Activated T-cell treated with anti-CD3 and anti-CD28 coated beads, Interleukin-2, amount 50 U/mL, for 24 hours (primary cell): ENCODE results near the gene TMTC1.

ENCODE experiments used
- DNase-seq: peaks from one replicate; pipeline ENCODE4 v3.0.0-alpha.2; 2020
- H3K27ac Mint-ChIP-seq: 2 replicates; pipeline ENCODE4 v1.8.0; 2020; ENCODE audit warnings: mild to moderate bottlenecking, mixed read lengths
- H3K27me3 Mint-ChIP-seq: 2 replicates; pipeline ENCODE4 v1.8.0; 2020; ENCODE audit warnings: mixed read lengths
- H3K36me3 Mint-ChIP-seq: 2 replicates; pipeline ENCODE4 v1.8.0; 2020; ENCODE audit warnings: low read depth, mixed read lengths
- H3K4me1 Mint-ChIP-seq: 2 replicates; pipeline ENCODE4 v1.8.0; 2020; ENCODE audit warnings: low read depth, mixed read lengths
- H3K4me3 Mint-ChIP-seq: 2 replicates; pipeline ENCODE4 v1.8.0; 2020; ENCODE audit warnings: mild to moderate bottlenecking, moderate library complexity, mixed read lengths
- H3K9me3 Mint-ChIP-seq: 2 replicates; pipeline ENCODE4 v1.8.0; 2020; ENCODE audit warnings: mixed read lengths

The TMTC1 gene

DNA sequence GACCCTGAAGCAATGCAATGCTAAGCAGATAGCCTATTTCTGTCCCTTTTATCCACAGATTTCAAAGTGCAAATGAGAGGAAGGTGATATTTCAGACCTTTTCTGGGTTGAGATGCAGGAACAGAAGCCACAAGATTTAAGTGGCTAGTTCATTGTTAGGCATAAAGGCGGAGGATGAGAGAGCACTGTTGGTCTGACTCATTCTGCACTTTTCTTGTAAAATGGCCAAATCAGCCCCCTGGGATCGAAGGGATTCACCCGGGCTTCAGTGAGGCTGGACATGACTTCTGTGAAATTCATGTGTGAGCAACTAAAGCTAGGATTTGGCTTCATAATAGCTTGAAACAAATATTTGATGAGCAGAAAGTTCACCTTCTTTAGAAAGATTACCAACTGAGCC is 184.4 kb downstream of the TMTC1 start:
- H3K4me3 Mint-ChIP-seq: no peak overlapping the region
- peaks cover 17% of the 10 kb centered on the region for H3K27me3 Mint-ChIP-seq
- H3K36me3 Mint-ChIP-seq: no peaks in the 10 kb centered on the region
- DNase-seq: no peak
- no peaks in the 10 kb centered on the region for H3K4me1 Mint-ChIP-seq
- no peaks in the 10 kb centered on the region for H3K9me3 Mint-ChIP-seq
- H3K27ac Mint-ChIP-seq: no peak overlapping the region

DNA sequence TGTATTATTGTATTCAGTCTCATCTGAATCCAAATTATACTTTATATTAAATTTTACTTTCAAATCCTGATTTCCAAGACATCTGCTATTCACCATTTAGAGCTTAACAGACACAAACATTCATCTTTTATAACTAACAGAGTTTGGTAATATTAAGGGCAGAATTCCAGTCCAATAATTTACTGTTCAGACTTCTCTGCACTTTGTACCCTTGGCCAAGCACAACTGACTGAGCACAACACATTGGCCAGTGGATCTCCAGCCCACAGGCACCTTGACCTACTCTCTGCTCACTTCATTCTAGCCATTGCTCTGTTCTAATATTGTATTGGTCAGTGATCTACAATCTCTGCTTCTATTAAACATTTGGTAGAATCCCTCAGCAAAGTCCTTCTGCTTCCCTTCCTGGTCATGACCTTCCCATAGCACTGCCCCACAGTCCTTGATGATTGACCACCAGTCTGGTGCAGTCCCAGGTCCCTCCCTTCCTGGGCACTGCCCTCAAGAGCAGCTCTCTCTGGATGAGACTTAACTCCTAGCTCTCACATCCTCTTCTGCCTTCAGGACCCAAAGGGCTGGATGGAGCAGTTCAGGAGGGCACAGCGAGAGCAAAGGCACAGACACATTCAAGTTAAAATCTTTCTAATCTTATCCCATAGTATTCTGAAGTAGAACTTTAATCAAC is 188.5 kb downstream of the TMTC1 start:
- Mint-ChIP-seq H3K27me3 (peaks cover 11% of the 10 kb centered on the region), H3K27ac (no peak overlapping the region), H3K4me1 (no peaks in the 10 kb centered on the region), H3K4me3 (no peak overlapping the region), H3K36me3 (no peaks in the 10 kb centered on the region), H3K9me3 (no peaks in the 10 kb centered on the region)
- no peak for DNase-seq

- H3K9me3 Mint-ChIP-seq: no peaks in the 10 kb centered on the region
- no peaks in the 10 kb centered on the region for H3K4me1 Mint-ChIP-seq
- peaks cover 22% of the 10 kb centered on the region for H3K27me3 Mint-ChIP-seq
These were observed 190.7 kb downstream of the TMTC1 start for GRCh38 chr12:29593001-29593400.

GRCh38 chr12:29591140-29592020 is 192.4 kb downstream of the TMTC1 start:
- H3K36me3 Mint-ChIP-seq: no peaks in the 10 kb centered on the region
- no peaks in the 10 kb centered on the region for H3K4me1 Mint-ChIP-seq
- H3K27me3 Mint-ChIP-seq: peaks cover 22% of the 10 kb centered on the region
- no peaks in the 10 kb centered on the region for H3K9me3 Mint-ChIP-seq
- H3K4me3 Mint-ChIP-seq: no peak overlapping the region
- no peak overlapping the region for H3K27ac Mint-ChIP-seq
- no peak for DNase-seq

More at GRCh38 chr12:29593001-29593400, 190.7 kb downstream of the TMTC1 start:
- Mint-ChIP-seq H3K27ac (no peak overlapping the region), H3K36me3 (no peaks in the 10 kb centered on the region), H3K4me3 (no peak overlapping the region)
- no peak for DNase-seq

DNA sequence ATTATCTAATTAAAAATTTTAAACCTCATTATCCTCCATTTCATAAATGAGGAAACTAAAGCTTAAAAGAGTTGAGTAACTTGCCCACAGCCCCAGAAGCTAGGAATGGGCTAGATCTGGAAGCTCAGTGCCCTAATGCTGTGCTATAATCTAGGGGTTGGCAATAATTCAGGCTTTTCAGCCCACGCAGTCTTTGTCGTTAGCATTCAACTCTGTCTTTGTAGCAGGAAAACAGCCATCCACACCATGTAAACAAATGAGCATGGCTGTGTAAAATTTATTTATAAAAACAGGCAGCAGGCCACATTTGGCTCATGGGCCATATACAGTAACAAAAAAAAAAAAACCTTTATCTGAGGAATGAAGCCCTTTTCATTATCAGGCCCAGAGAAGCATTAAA is 193.9 kb downstream of the TMTC1 start:
- no peaks in the 10 kb centered on the region for H3K9me3 Mint-ChIP-seq
- H3K4me1 Mint-ChIP-seq: no peaks in the 10 kb centered on the region
- H3K27ac Mint-ChIP-seq: no peak overlapping the region
- H3K4me3 Mint-ChIP-seq: no peak overlapping the region
- H3K36me3 Mint-ChIP-seq: no peaks in the 10 kb centered on the region
- DNase-seq: no peak
- peaks cover 19% of the 10 kb centered on the region for H3K27me3 Mint-ChIP-seq

DNA sequence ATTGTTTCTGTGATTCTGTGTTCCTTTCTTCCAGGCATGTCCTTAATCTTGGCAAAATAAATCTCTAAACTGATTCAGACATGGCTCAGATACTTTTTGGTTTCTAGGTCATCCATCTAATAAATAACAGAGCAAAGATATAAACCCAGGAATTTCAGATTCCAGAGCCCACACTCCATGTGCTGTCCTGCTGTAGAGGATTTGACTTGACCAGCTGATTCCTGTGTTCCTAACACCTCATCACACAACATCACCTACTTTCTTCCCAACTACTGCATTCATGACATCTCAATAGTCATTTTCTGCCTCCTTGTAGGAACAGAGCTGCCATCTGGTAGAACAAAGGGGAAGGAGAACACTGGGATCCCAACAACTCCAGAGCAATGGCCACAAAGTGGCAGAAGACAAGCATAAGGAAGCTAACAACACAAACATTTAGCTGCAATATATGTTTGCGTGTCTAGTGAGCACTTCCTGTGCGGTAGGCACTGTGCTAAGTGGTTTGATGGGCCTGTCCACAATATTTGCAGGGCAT is 194.4 kb downstream of the TMTC1 start:
- H3K27ac Mint-ChIP-seq: no peak overlapping the region
- H3K36me3 Mint-ChIP-seq: no peaks in the 10 kb centered on the region
- no peak for DNase-seq
- H3K4me1 Mint-ChIP-seq: no peaks in the 10 kb centered on the region
- H3K4me3 Mint-ChIP-seq: no peak overlapping the region
- peaks cover 19% of the 10 kb centered on the region for H3K27me3 Mint-ChIP-seq
- H3K9me3 Mint-ChIP-seq: no peaks in the 10 kb centered on the region

DNA sequence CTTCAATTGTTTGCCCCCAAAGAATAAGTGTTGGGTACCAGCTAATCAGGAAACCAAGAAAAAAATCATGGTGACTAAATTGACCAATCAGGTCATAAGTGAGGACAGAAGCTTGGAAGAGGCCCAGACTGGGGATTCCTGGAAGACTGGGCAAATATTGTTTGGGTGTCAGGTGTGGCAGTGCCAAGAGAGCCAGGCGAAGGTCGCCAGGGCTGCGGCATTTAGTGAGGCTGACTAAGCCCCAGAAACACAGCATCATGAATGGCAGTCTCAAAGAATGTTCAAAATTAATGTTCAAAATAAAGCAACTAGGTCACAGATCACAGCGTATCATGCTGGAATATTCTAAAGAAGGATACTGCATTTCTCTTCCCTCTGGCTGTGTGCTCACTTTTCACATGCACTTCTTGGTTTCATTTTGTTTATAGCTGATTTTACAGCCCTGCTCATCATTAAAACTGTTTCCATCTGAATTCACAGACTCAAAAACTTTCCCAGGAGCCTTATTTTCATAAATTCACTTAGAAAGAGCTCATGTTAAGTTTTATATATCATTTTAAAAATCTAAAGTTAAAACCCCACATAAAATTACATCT is 201.0 kb downstream of the TMTC1 start:
- peaks cover 4% of the 10 kb centered on the region for H3K4me1 Mint-ChIP-seq
- no peaks in the 10 kb centered on the region for H3K27me3 Mint-ChIP-seq
- H3K4me3 Mint-ChIP-seq: no peak overlapping the region
- H3K36me3 Mint-ChIP-seq: no peaks in the 10 kb centered on the region
- no peak for DNase-seq
- no peak overlapping the region for H3K27ac Mint-ChIP-seq
- no peaks in the 10 kb centered on the region for H3K9me3 Mint-ChIP-seq

- no peaks in the 10 kb centered on the region for H3K27me3 Mint-ChIP-seq
- peaks cover 4% of the 10 kb centered on the region for H3K4me1 Mint-ChIP-seq
- no peaks in the 10 kb centered on the region for H3K9me3 Mint-ChIP-seq
- H3K36me3 Mint-ChIP-seq: no peaks in the 10 kb centered on the region
- no peak for DNase-seq
- no peak overlapping the region for H3K27ac Mint-ChIP-seq
- H3K4me3 Mint-ChIP-seq: no peak overlapping the region
These were observed 201.6 kb downstream of the TMTC1 start for GRCh38 chr12:29582146-29582545.

GRCh38 chr12:29581631-29582030 is 202.1 kb downstream of the TMTC1 start:
- H3K27me3 Mint-ChIP-seq: no peaks in the 10 kb centered on the region
- no peak overlapping the region for H3K4me3 Mint-ChIP-seq
- H3K4me1 Mint-ChIP-seq: peaks cover 4% of the 10 kb centered on the region
- DNase-seq: no peak
- no peaks in the 10 kb centered on the region for H3K9me3 Mint-ChIP-seq
- H3K27ac Mint-ChIP-seq: no peak overlapping the region
- no peaks in the 10 kb centered on the region for H3K36me3 Mint-ChIP-seq

- no peaks in the 10 kb centered on the region for H3K9me3 Mint-ChIP-seq
- peaks cover 4% of the 10 kb centered on the region for H3K4me1 Mint-ChIP-seq
- no peak overlapping the region for H3K4me3 Mint-ChIP-seq
- no peak overlapping the region for H3K27ac Mint-ChIP-seq
- H3K27me3 Mint-ChIP-seq: no peaks in the 10 kb centered on the region
- DNase-seq: no peak
- no peaks in the 10 kb centered on the region for H3K36me3 Mint-ChIP-seq
These were observed 202.8 kb downstream of the TMTC1 start for GRCh38 chr12:29580971-29581370.

- Mint-ChIP-seq H3K27me3 (no peaks in the 10 kb centered on the region), H3K27ac (no peak overlapping the region), H3K9me3 (no peaks in the 10 kb centered on the region), H3K4me3 (no peak overlapping the region), H3K4me1 (peaks cover 4% of the 10 kb centered on the region), H3K36me3 (no peaks in the 10 kb centered on the region)
- DNase-seq: no peak
These were observed 205.0 kb downstream of the TMTC1 start for GRCh38 chr12:29578731-29579130.

GRCh38 chr12:29578070-29578469 is 205.7 kb downstream of the TMTC1 start:
- H3K4me3 Mint-ChIP-seq: no peak overlapping the region
- no peak for DNase-seq
- H3K4me1 Mint-ChIP-seq: peaks cover 4% of the 10 kb centered on the region

DNA sequence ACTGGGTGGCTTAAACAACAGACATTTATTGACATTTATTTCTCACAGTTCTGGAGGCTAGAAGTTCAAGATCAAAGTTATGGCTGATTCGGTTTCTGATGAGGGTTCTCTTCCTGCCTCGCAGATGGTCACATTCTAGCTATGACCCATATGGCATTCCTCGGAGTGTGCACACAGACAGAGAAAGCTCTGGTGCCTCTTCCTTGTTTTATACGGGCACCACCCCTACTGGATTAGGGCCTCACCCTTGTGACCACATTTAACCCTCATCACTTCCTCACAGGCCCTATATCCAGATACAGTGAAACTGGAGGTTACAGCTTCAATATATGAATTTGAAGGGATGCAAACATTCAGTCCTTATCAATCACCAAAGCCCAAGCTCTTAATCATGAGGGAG is 209.2 kb downstream of the TMTC1 start:
- Mint-ChIP-seq H3K4me1 (no peaks in the 10 kb centered on the region), H3K36me3 (no peaks in the 10 kb centered on the region), H3K27me3 (peaks cover under 1% of the 10 kb centered on the region), H3K27ac (no peak overlapping the region), H3K9me3 (no peaks in the 10 kb centered on the region), H3K4me3 (no peak overlapping the region)
- no peak for DNase-seq

More at GRCh38 chr12:29578070-29578469, 205.7 kb downstream of the TMTC1 start:
- Mint-ChIP-seq H3K36me3 (no peaks in the 10 kb centered on the region), H3K9me3 (no peaks in the 10 kb centered on the region), H3K27me3 (no peaks in the 10 kb centered on the region), H3K27ac (no peak overlapping the region)

GRCh38 chr12:29572938-29573337 is 210.8 kb downstream of the TMTC1 start:
- Mint-ChIP-seq H3K27me3 (peaks cover 3% of the 10 kb centered on the region), H3K36me3 (no peaks in the 10 kb centered on the region), H3K4me1 (no peaks in the 10 kb centered on the region), H3K27ac (no peak overlapping the region), H3K4me3 (no peak overlapping the region), H3K9me3 (no peaks in the 10 kb centered on the region)
- DNase-seq: no peak

DNA sequence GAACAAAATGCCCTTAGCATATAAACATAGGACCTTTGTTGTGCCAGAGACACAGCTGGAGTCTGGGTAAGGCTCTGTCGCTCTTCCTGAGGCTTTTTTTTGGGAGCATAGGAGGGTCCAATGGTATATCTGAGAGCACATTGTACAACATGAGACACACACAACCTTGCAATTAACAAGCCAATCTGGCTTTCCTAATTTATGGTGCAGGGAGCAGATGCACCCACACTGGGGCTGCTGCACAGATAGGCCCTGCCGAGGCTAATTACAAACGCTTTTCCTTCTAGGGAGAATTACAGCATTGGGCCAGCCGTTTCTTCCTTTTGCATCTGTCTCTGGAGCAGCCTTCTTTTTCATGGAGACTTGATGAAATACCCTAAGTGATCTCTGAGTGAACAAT is 211.3 kb downstream of the TMTC1 start:
- Mint-ChIP-seq H3K4me3 (no peak overlapping the region), H3K27me3 (peaks cover 3% of the 10 kb centered on the region), H3K36me3 (no peaks in the 10 kb centered on the region), H3K27ac (no peak overlapping the region), H3K4me1 (no peaks in the 10 kb centered on the region), H3K9me3 (no peaks in the 10 kb centered on the region)
- no peak for DNase-seq
